HEK293 (cell line): ENCODE results near the gene PTMA.

Experiments
- CTCF ChIA-PET: fragments of 350-600 bp; formaldehyde crosslinking; extraction: SDS; loops from one replicate; lab custom pipeline; 2021; ENCODE audit warnings: antibody characterized with exemption; lab: Yijun Ruan, JAX
- POLR2A ChIA-PET: fragments of 300-600 bp; formaldehyde crosslinking; extraction: SDS; loops from one replicate; lab custom pipeline; 2020; ENCODE audit warnings: antibody characterized with exemption, inconsistent platforms; lab: Yijun Ruan, JAX
- H3K27ac ChIP-seq: fragments of 200-500 bp; sonication (Bioruptor generic); 2 replicates; pipeline ENCODE4 v1.5.1; 2014; ENCODE audit warnings: low read depth, low read length, control low read depth, inconsistent platforms; ENCODE audit errors: extremely low read depth
- H3K36me3 ChIP-seq, 2 experiments: fragments of 200-500 bp in 1 of 2; sonication (Bioruptor generic) in 1 of 2; 1 replicate in 1 of 2; 2 replicates in 1 of 2; pipeline ENCODE4 v1.5.1; 2014 to 2017; ENCODE audit warnings: inconsistent platforms in 2 of 2, low read length in 2 of 2; ENCODE audit not compliant: control insufficient read depth in 2 of 2, insufficient read depth in 1 of 2
- H3K4me1 ChIP-seq: fragments of 200-500 bp; sonication (Bioruptor generic); 2 replicates; pipeline ENCODE4 v1.5.1; 2014; ENCODE audit warnings: mild to moderate bottlenecking, low read length, inconsistent platforms; ENCODE audit not compliant: control insufficient read depth, insufficient read depth
- H3K4me3 ChIP-seq: 2 replicates; pipeline ENCODE4 v1.5.1; 2011; ENCODE audit warnings: low read depth, mild to moderate bottlenecking, control low read depth, low read length, moderate library complexity
- H3K9me3 ChIP-seq: fragments of 200-500 bp; sonication (Bioruptor generic); 2 replicates; pipeline ENCODE4 v1.5.1; 2014; ENCODE audit warnings: low read depth, low read length, inconsistent platforms; ENCODE audit not compliant: control insufficient read depth, insufficient read depth
- BCL11A ChIP-seq: fragments of 450-650 bp; formaldehyde crosslinking; IDR thresholded peaks from 2 replicates; pipeline ENCODE4 v1.5.1; 2016; ENCODE audit warnings: low read depth, missing biosample characterization, missing genetic modification characterization
- MEIS1 ChIP-seq: sonication (generic); formaldehyde crosslinking; IDR thresholded peaks from 2 replicates; pipeline ENCODE4 v1.8.1; 2022; ENCODE audit warnings: missing genetic modification reagents, mild to moderate bottlenecking, borderline replicate concordance
- REPIN1 ChIP-seq: fragments of 450-650 bp; formaldehyde crosslinking; IDR thresholded peaks from 2 replicates; pipeline ENCODE4 v1.5.1; 2017; ENCODE audit warnings: missing biosample characterization, missing genetic modification characterization, low read depth
- ZBTB17 ChIP-seq: fragments of 450-650 bp; formaldehyde crosslinking; IDR thresholded peaks from 2 replicates; pipeline ENCODE4 v1.5.1; 2016; ENCODE audit warnings: missing biosample characterization, missing genetic modification characterization
- ZFP3 ChIP-seq: fragments of 450-650 bp; formaldehyde crosslinking; IDR thresholded peaks from 2 replicates; pipeline ENCODE4 v1.5.1; 2016; ENCODE audit warnings: low read depth, missing biosample characterization, missing genetic modification characterization
- ZFP41 ChIP-seq: fragments of 450-650 bp; formaldehyde crosslinking; IDR thresholded peaks from 2 replicates; pipeline ENCODE4 v1.5.1; 2016; ENCODE audit warnings: missing biosample characterization, missing genetic modification characterization, borderline replicate concordance
- ZNF140 ChIP-seq: fragments of 450-650 bp; formaldehyde crosslinking; IDR thresholded peaks from 2 replicates; pipeline ENCODE4 v1.5.1; 2016; ENCODE audit warnings: missing biosample characterization, missing genetic modification characterization
- ZNF146 ChIP-seq: fragments of 450-650 bp; formaldehyde crosslinking; IDR thresholded peaks from 2 replicates; pipeline ENCODE4 v1.5.1; 2016; ENCODE audit warnings: missing biosample characterization, missing genetic modification characterization
- ZNF341 ChIP-seq: fragments of 450-650 bp; formaldehyde crosslinking; IDR thresholded peaks from 2 replicates; pipeline ENCODE4; 2016; ENCODE audit warnings: low read depth, missing biosample characterization, missing genetic modification characterization
- ZNF394 ChIP-seq: fragments of 450-650 bp; formaldehyde crosslinking; IDR thresholded peaks from 2 replicates; pipeline ENCODE4 v1.5.1; 2016; ENCODE audit warnings: missing biosample characterization, missing genetic modification characterization, mild to moderate bottlenecking, moderate library complexity, borderline replicate concordance
- ZNF398 ChIP-seq: fragments of 450-650 bp; formaldehyde crosslinking; IDR thresholded peaks from 2 replicates; pipeline ENCODE4 v1.5.1; 2017; ENCODE audit warnings: missing biosample characterization, missing genetic modification characterization
- ZNF404 ChIP-seq: fragments of 450-650 bp; formaldehyde crosslinking; IDR thresholded peaks from 2 replicates; pipeline ENCODE4 v1.5.1; 2017; ENCODE audit warnings: missing biosample characterization, missing genetic modification characterization
- ZNF555 ChIP-seq: fragments of 450-650 bp; formaldehyde crosslinking; conservative IDR thresholded peaks from 2 replicates; pipeline ENCODE4 v1.5.1; 2017; ENCODE audit warnings: missing biosample characterization, mild to moderate bottlenecking, missing genetic modification characterization, inconsistent platforms
- ZNF560 ChIP-seq: fragments of 450-650 bp; formaldehyde crosslinking; IDR thresholded peaks from 2 replicates; pipeline ENCODE4 v1.5.1; 2017; ENCODE audit warnings: missing biosample characterization, missing genetic modification characterization, borderline replicate concordance
- ZNF596 ChIP-seq: fragments of 450-650 bp; IDR thresholded peaks from 2 replicates; pipeline ENCODE4 v1.5.0; 2018; ENCODE audit warnings: missing biosample characterization, mild to moderate bottlenecking, missing genetic modification characterization, moderate library complexity
- ZNF610 ChIP-seq: fragments of 450-650 bp; formaldehyde crosslinking; IDR thresholded peaks from 2 replicates; pipeline ENCODE4 v1.5.1; 2016; ENCODE audit warnings: missing biosample characterization, missing genetic modification characterization, borderline replicate concordance
- ZNF664 ChIP-seq: fragments of 450-650 bp; formaldehyde crosslinking; IDR thresholded peaks from 2 replicates; pipeline ENCODE4 v1.5.1; 2016; ENCODE audit warnings: missing biosample characterization, missing genetic modification characterization
- ZNF768 ChIP-seq: fragments of 450-650 bp; formaldehyde crosslinking; IDR thresholded peaks from 2 replicates; pipeline ENCODE4 v1.5.1; 2018; ENCODE audit warnings: missing biosample characterization, mild to moderate bottlenecking, missing genetic modification characterization
- ZNF776 ChIP-seq: fragments of 450-650 bp; formaldehyde crosslinking; IDR thresholded peaks from 2 replicates; pipeline ENCODE4 v1.5.0; 2017; ENCODE audit warnings: missing biosample characterization, missing genetic modification characterization, borderline replicate concordance
- ZNF785 ChIP-seq: fragments of 450-650 bp; formaldehyde crosslinking; IDR thresholded peaks from 2 replicates; pipeline ENCODE4 v1.5.1; 2016; ENCODE audit warnings: missing biosample characterization, missing genetic modification characterization
- ZSCAN23 ChIP-seq: fragments of 450-650 bp; formaldehyde crosslinking; IDR thresholded peaks from 2 replicates; pipeline ENCODE4 v1.5.1; 2016; ENCODE audit warnings: missing biosample characterization, missing genetic modification characterization
- ZXDB ChIP-seq: fragments of 450-650 bp; formaldehyde crosslinking; IDR thresholded peaks from 2 replicates; pipeline ENCODE4 v1.5.1; 2016; ENCODE audit warnings: missing biosample characterization, missing genetic modification characterization
- TF ChIP-seq, protein P1 (sequence below): fragments of 450-650 bp; formaldehyde crosslinking; IDR thresholded peaks from 2 replicates; pipeline ENCODE4 v1.5.1; 2016; ENCODE audit warnings: missing biosample characterization, missing genetic modification characterization, low read depth
- TF ChIP-seq, protein P2 (sequence below): fragments of 450-650 bp; formaldehyde crosslinking; IDR thresholded peaks from 2 replicates; pipeline ENCODE4 v1.5.1; 2017; ENCODE audit warnings: missing biosample characterization, missing genetic modification characterization
- TF ChIP-seq, protein P3 (sequence below): fragments of 450-650 bp; formaldehyde crosslinking; IDR thresholded peaks from 2 replicates; pipeline ENCODE4 v1.5.1; 2016; ENCODE audit warnings: missing biosample characterization, missing genetic modification characterization

Gene PTMA

DNA sequence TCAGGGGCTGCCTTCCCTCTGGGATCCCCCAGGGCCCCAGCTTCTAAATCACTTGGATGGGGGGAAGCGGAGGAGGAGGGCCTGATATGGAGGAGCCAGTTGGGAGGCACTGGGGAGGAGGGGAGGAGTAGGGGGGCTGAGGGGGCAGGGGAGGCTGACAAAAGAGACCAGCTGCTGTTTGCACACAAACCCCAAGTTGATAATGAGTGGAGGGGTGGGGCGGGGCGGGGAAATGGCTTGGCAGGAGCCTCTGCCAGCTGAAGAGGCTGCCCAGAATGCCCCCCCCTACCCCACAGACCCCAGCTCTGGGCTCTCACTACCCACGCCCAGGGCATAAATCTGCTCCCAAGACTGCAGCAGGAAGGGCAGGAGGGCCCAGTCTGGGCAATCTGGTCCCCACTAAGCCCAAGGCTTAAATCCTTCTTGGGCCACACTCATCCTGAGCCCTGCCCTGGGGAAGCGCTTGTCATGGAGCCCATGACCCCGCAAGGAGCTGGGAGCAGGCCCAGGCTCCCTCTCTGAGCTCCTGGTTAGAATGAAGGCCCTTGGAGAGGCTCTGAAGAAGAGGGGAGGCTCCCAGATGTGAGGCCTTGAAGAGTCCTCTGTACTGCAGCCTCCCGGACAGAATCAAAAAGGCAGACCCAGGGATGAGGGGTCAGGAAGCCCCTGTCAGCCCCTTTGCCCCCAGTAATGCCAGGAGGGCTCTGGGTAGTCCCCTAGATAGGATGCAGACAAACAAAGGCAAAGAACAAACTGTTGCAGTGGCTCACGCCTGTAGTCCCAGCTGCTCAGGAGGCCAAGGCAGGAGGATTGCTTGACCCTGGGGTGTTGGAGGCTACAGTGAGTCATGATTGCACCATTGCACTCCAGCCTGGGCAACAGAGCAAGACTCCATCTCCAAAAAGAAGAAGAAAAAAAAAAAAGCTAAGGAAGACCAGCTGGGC lies 24.8 kb upstream of the PTMA start:
- no peaks in the 10 kb centered on the region for H3K36me3 ChIP-seq
- no peak overlapping the region for H3K27ac ChIP-seq
- CTCF ChIA-PET: interaction anchor here (0.6 to 11.4 kb wide), 7 partner anchors 9 to 82 kb away, joined by 3 to 85 read pairs (median 5); no protein-coding TSS in a partner anchor
- POLR2A ChIA-PET: interaction anchor here (0.7 to 5.5 kb wide), 2 partner anchors 25 to 128 kb away, joined by 3 to 41 read pairs; partner anchors contain the start of gene PTMA
- H3K9me3 ChIP-seq: no peaks in the 10 kb centered on the region
- TF ChIP-seq, protein P1, sequence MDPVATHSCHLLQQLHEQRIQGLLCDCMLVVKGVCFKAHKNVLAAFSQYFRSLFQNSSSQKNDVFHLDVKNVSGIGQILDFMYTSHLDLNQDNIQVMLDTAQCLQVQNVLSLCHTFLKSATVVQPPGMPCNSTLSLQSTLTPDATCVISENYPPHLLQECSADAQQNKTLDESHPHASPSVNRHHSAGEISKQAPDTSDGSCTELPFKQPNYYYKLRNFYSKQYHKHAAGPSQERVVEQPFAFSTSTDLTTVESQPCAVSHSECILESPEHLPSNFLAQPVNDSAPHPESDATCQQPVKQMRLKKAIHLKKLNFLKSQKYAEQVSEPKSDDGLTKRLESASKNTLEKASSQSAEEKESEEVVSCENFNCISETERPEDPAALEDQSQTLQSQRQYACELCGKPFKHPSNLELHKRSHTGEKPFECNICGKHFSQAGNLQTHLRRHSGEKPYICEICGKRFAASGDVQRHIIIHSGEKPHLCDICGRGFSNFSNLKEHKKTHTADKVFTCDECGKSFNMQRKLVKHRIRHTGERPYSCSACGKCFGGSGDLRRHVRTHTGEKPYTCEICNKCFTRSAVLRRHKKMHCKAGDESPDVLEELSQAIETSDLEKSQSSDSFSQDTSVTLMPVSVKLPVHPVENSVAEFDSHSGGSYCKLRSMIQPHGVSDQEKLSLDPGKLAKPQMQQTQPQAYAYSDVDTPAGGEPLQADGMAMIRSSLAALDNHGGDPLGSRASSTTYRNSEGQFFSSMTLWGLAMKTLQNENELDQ: no peak
- TF ChIP-seq, protein P2, sequence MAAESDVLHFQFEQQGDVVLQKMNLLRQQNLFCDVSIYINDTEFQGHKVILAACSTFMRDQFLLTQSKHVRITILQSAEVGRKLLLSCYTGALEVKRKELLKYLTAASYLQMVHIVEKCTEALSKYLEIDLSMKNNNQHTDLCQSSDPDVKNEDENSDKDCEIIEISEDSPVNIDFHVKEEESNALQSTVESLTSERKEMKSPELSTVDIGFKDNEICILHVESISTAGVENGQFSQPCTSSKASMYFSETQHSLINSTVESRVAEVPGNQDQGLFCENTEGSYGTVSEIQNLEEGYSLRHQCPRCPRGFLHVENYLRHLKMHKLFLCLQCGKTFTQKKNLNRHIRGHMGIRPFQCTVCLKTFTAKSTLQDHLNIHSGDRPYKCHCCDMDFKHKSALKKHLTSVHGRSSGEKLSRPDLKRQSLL (tag by site-specific recombination): no peak
- TF ChIP-seq ZNF768 (tag by site-specific recombination) (no peak), ZNF785 (tag by site-specific recombination) (no peak), MEIS1 (CRISPR knock-in tag) (no peak), ZNF610 (tag by site-specific recombination) (no peak), ZFP41 (no peak), REPIN1 (tag by site-specific recombination) (no peak), ZNF146 (tag by site-specific recombination) (no peak), BCL11A (tag by site-specific recombination) (no peak), ZXDB (no peak), ZNF555 (tag by site-specific recombination) (no peak), ZNF596 (tag by site-specific recombination) (no peak), ZNF776 (tag by site-specific recombination) (no peak), ZSCAN23 (tag by site-specific recombination) (no peak)
- TF ChIP-seq, all 188 proteins: peak for 0
- no peak overlapping the region for H3K4me3 ChIP-seq
- peaks cover 5% of the 10 kb centered on the region for H3K4me1 ChIP-seq

DNA sequence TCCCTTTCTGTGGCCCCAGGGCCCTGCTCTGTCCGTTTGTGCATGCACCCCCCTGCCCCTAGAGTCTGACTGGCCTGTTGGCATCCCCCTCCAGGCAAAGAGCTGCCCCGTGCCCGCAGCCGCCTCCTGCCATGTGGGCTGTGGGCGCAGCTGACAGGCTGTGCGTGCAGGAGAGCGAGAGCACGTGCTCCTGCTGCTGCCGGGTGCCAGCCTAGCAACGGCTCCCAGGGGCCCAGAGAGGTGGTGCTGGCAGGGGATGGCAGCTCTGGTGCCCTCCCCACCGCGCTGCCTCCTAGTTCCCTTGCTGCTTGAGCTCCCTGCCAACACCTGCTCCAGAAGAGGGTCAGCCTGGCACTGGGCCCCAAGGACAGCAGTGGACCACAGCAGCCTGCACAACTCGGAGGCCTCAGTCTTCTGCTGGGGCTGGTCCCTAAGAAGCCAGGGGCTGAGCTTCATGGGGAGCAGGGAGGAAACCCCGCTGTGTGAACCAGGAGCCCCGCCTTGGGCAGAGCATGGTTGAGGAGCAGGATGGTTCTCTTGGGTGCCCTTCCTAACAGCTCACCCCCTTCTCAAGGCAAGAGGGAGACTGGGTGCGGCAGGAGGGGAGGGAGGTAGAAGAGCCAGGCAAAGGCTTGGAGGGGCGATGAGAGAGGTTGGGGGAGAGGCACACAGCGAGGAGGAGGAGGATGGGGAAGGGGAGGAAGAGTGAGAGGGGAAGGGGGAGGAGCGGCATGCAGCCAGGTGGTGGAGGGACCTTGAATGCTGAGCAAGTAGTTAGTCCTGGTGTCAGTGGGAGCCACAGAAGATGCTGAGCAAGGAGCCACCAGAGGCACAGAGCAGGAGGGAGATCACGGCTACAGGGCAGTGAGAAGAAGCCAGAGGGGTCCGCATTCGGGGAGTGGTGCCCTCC lies 23.8 kb upstream of the PTMA start:
- H3K4me1 ChIP-seq: peaks cover 5% of the 10 kb centered on the region
- H3K27ac ChIP-seq: no peak overlapping the region
- H3K9me3 ChIP-seq: no peaks in the 10 kb centered on the region
- no peaks in the 10 kb centered on the region for H3K36me3 ChIP-seq
- H3K4me3 ChIP-seq: no peak overlapping the region
- CTCF ChIA-PET: interaction anchor here (0.5 to 11.4 kb wide), 9 partner anchors 10 to 81 kb away, joined by 3 to 85 read pairs (median 14); no protein-coding TSS in a partner anchor
- POLR2A ChIA-PET: interaction anchor here (0.7 to 5.5 kb wide), 3 partner anchors 24 to 129 kb away, joined by 3 to 41 read pairs (median 3); partner anchors contain the start of gene PTMA
- TF ChIP-seq ZNF341 (tag by site-specific recombination) (peak; percentile 76), ZNF140 (tag by site-specific recombination) (no peak), ZFP3 (tag by site-specific recombination) (no peak), ZNF560 (no peak), ZNF394 (no peak), ZNF664 (no peak), ZBTB17 (tag by site-specific recombination) (0 out of 2 replicates have a peak, but pooled peaks have one; percentile 10), ZNF398 (peak; percentile 51), ZNF404 (tag by site-specific recombination) (no peak)
- TF ChIP-seq, protein P3, sequence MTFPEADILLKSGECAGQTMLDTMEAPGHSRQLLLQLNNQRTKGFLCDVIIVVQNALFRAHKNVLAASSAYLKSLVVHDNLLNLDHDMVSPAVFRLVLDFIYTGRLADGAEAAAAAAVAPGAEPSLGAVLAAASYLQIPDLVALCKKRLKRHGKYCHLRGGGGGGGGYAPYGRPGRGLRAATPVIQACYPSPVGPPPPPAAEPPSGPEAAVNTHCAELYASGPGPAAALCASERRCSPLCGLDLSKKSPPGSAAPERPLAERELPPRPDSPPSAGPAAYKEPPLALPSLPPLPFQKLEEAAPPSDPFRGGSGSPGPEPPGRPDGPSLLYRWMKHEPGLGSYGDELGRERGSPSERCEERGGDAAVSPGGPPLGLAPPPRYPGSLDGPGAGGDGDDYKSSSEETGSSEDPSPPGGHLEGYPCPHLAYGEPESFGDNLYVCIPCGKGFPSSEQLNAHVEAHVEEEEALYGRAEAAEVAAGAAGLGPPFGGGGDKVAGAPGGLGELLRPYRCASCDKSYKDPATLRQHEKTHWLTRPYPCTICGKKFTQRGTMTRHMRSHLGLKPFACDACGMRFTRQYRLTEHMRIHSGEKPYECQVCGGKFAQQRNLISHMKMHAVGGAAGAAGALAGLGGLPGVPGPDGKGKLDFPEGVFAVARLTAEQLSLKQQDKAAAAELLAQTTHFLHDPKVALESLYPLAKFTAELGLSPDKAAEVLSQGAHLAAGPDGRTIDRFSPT (tag by site-specific recombination): 0 out of 2 replicates have a peak, but pooled peaks have one; percentile 9
